ENCODE measurements around the gene CRABP1.

The CRABP1 gene

GRCh38 chr15:78363381-78363734 is 23.2 kb downstream of the CRABP1 start:
- no peaks in the 10 kb centered on the region for H3K27me3 ChIP-seq (ENCODE audit: low read length)

DNA sequence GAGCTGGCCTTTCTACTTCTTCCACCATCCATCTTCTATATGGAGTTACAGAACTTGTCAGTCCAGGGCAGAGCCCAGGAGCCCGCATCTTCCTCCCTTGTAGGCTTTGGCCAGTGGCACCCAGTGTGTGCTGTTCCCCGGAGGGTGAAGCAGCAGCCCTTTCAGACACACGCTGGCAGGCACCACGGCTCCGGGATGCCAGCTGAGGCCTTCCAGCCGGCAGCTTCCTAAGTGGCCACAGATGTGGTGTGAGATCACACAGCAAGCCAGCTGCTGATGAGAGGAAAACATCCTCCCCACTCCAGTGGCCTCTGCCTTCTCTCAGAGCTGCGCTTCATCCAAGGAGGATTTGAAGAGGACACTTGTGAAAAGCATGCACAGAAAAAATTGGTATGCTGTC is 24.1 kb downstream of the CRABP1 start:
- TF ChIP-seq EZH2phosphoT487 (conservative IDR thresholded peaks at IDR 0.05; ENCODE audit: low read length) (no peak), CTCF (IDR thresholded peaks at IDR 0.05; ENCODE audit: insufficient read depth, low read length, poor library complexity, severe bottlenecking) (no peak)
- Histone ChIP-seq H4K20me1 (ENCODE audit: low read depth, low read length) (no peaks in the 10 kb centered on the region), H3F3A (ENCODE audit: insufficient read depth) (no peaks in the 10 kb centered on the region), H3K4me2 (ENCODE audit: low read depth, low read length, poor library complexity, severe bottlenecking) (no peak overlapping the region), H3K79me2 (ENCODE audit: insufficient read depth, low read length) (no peaks in the 10 kb centered on the region), H3K9me2 (replicated peaks; ENCODE audit: insufficient read depth, low read length) (no peaks in the 10 kb centered on the region), H3K36me3 (ENCODE audit: low read length) (no peaks in the 10 kb centered on the region), H3K27me3 (ENCODE audit: low read length) (no peaks in the 10 kb centered on the region), H3K27ac (ENCODE audit: low read depth, low read length) (no peak overlapping the region), H2AFZ (ENCODE audit: low read depth, low read length, severe bottlenecking) (no peak overlapping the region), H3K9me3 (ENCODE audit: insufficient read depth, low read length) (no peaks in the 10 kb centered on the region), H3K4me3 (ENCODE audit: insufficient read depth, low read length, poor library complexity, severe bottlenecking) (no peak overlapping the region), H3K9ac (ENCODE audit: low read length) (no peak overlapping the region)

More at GRCh38 chr15:78363381-78363734, 23.2 kb downstream of the CRABP1 start:
- Histone ChIP-seq H3F3A (ENCODE audit: insufficient read depth) (no peaks in the 10 kb centered on the region), H2AFZ (ENCODE audit: low read depth, low read length, severe bottlenecking) (no peak overlapping the region), H3K4me2 (ENCODE audit: low read depth, low read length, poor library complexity, severe bottlenecking) (no peak overlapping the region), H4K20me1 (ENCODE audit: low read depth, low read length) (no peaks in the 10 kb centered on the region), H3K9ac (ENCODE audit: low read length) (no peak overlapping the region), H3K79me2 (ENCODE audit: insufficient read depth, low read length) (no peaks in the 10 kb centered on the region), H3K27ac (ENCODE audit: low read depth, low read length) (no peak overlapping the region), H3K9me2 (replicated peaks; ENCODE audit: insufficient read depth, low read length) (no peaks in the 10 kb centered on the region), H3K9me3 (ENCODE audit: insufficient read depth, low read length) (no peaks in the 10 kb centered on the region), H3K36me3 (ENCODE audit: low read length) (no peaks in the 10 kb centered on the region), H3K4me3 (ENCODE audit: insufficient read depth, low read length, poor library complexity, severe bottlenecking) (no peak overlapping the region)
- TF ChIP-seq CTCF (IDR thresholded peaks at IDR 0.05; ENCODE audit: insufficient read depth, low read length, poor library complexity, severe bottlenecking): no peak
- no peak for TF ChIP-seq EZH2phosphoT487 (conservative IDR thresholded peaks at IDR 0.05; ENCODE audit: low read length)

DNA sequence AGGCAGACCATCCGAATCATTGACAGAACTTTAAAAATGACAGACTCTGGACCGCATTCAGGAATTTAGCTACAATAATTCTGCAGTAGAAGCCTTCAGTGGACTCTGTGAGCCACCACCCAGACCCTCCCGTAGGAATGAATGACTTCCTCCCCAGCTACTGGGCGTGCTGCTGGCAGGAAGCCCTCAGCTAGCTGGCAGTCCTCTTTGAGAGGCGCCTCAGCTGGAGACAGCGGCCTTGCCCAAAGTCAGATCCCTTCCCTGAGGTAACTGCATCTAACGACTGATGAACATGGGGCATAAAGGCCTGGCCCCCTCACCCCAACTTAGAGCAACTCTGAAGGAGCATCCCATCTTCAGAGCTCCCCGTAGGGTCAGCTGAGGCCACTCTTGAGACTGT is 25.8 kb downstream of the CRABP1 start:
- Histone ChIP-seq H3K27me3 (ENCODE audit: low read length) (no peaks in the 10 kb centered on the region), H3F3A (ENCODE audit: insufficient read depth) (no peaks in the 10 kb centered on the region)
- TF ChIP-seq EZH2phosphoT487 (conservative IDR thresholded peaks at IDR 0.05; ENCODE audit: low read length): no peak
- TF ChIP-seq CTCF (IDR thresholded peaks at IDR 0.05; ENCODE audit: insufficient read depth, low read length, poor library complexity, severe bottlenecking): no peak

DNA sequence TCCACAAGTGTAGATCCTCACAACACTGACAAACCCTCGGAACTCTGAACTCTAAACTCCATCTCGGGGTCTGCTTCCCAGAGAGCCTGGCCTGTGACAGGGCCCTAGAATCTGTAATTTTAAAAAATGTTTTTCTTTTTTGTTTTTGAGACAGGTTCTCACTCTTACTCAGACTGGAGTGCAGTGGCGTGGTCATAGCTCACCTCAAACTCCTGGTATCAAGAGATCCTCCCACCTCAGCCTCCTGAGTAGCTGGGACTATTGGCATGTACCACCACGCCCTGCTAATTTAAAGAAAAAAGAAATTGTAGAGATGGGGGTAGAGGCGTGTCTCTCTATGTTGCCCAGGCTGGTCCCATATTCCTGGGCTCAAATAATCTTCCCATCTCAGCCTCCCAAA is 26.2 kb downstream of the CRABP1 start:
- Histone ChIP-seq H3K27ac (ENCODE audit: low read depth, low read length) (no peak overlapping the region), H3K27me3 (ENCODE audit: low read length) (no peaks in the 10 kb centered on the region), H3K36me3 (ENCODE audit: low read length) (no peaks in the 10 kb centered on the region), H3K79me2 (ENCODE audit: insufficient read depth, low read length) (no peaks in the 10 kb centered on the region), H3K4me2 (ENCODE audit: low read depth, low read length, poor library complexity, severe bottlenecking) (no peak overlapping the region), H3K9ac (ENCODE audit: low read length) (no peak overlapping the region), H3K4me3 (ENCODE audit: insufficient read depth, low read length, poor library complexity, severe bottlenecking) (no peak overlapping the region), H3K9me2 (replicated peaks; ENCODE audit: insufficient read depth, low read length) (no peaks in the 10 kb centered on the region), H2AFZ (ENCODE audit: low read depth, low read length, severe bottlenecking) (no peak overlapping the region), H3F3A (ENCODE audit: insufficient read depth) (no peaks in the 10 kb centered on the region), H4K20me1 (ENCODE audit: low read depth, low read length) (no peaks in the 10 kb centered on the region), H3K9me3 (ENCODE audit: insufficient read depth, low read length) (no peaks in the 10 kb centered on the region)
- no peak for TF ChIP-seq CTCF (IDR thresholded peaks at IDR 0.05; ENCODE audit: insufficient read depth, low read length, poor library complexity, severe bottlenecking)
- TF ChIP-seq EZH2phosphoT487 (conservative IDR thresholded peaks at IDR 0.05; ENCODE audit: low read length): no peak

More for the DNA sequence above, 25.8 kb downstream of the CRABP1 start:
- H3K27ac ChIP-seq (ENCODE audit: low read depth, low read length): no peak overlapping the region
- no peak overlapping the region for H3K9ac ChIP-seq (ENCODE audit: low read length)
- H3K9me3 ChIP-seq (ENCODE audit: insufficient read depth, low read length): no peaks in the 10 kb centered on the region
- no peak overlapping the region for H2AFZ ChIP-seq (ENCODE audit: low read depth, low read length, severe bottlenecking)
- H3K79me2 ChIP-seq (ENCODE audit: insufficient read depth, low read length): no peaks in the 10 kb centered on the region
- H4K20me1 ChIP-seq (ENCODE audit: low read depth, low read length): no peaks in the 10 kb centered on the region
- H3K4me2 ChIP-seq (ENCODE audit: low read depth, low read length, poor library complexity, severe bottlenecking): no peak overlapping the region
- no peaks in the 10 kb centered on the region for H3K36me3 ChIP-seq (ENCODE audit: low read length)
- no peaks in the 10 kb centered on the region for H3K9me2 ChIP-seq (replicated peaks; ENCODE audit: insufficient read depth, low read length)
- no peak overlapping the region for H3K4me3 ChIP-seq (ENCODE audit: insufficient read depth, low read length, poor library complexity, severe bottlenecking)
